Lung microvascular endothelial cell (primary cell): Measurements from ENCODE around the gene UBA6. TPM values are rescaled to one million over a fixed set of nuclear protein-coding genes. Genes with fewer than 3 reads are reported as not detected.
"Not testable (repeated sequence)": the region's sequence is repeated elsewhere in the genome, so short reads cannot be mapped to it uniquely, and the experiment has no call there.

ENCODE experiments used
- DNase-seq, 2 donors: peaks; one replicate each; pipeline versions ENCODE4 v3.0.0 to v3.0.0-alpha.2; 2010; ENCODE audit warnings: low read depth in 2 of 2
- total RNA-seq: library from RNA; depleted of rRNA; stranded (reverse); fragments of >200 nt; gene quantifications from 2 replicates; pipeline ENCODE4 v1.2.1, GENCODE V29; 2014

Gene UBA6
- total RNA-seq, 1 donor from 2014 or later: 67.5 TPM

DNA sequence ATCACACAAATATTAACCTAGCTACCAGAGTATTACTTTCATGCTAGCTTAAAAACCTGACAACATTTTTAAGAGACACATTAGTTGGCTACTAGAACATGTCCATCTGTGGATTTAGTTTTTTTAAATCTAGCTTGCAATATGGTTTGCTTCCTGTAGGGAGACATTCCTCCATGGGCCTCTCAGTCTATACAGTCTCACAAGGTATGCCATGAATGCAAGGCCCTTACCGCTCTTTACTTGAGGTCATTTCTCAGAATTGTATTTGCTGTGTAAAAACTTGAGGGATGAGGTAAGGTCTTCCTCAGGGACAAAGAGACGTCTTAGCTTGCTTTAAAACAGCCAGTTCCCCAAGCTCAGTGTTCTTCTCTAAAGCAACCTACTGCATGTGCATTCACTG, 26.9 kb downstream of the UBA6 start:
- no peak for DNase-seq

DNA sequence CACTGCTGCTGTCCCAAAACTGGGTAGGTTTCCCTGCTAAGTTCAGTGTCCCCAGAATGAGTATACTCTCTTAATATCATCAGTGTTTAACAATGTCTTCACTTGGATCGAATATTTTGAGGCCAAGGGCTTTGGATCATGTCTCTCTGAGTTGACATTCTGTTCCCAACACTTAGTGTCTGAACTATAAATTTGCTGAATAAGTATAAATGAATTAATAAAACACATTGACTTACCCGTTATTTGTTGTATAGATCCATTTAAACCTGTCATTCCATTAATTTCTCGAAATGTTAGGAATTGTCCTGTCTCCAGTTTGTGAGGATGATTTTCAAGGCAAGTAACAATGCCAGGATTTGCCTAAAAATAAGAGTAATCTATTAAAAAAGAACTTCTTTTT, 32.6 kb downstream of the UBA6 start:
- no peak for DNase-seq

DNA sequence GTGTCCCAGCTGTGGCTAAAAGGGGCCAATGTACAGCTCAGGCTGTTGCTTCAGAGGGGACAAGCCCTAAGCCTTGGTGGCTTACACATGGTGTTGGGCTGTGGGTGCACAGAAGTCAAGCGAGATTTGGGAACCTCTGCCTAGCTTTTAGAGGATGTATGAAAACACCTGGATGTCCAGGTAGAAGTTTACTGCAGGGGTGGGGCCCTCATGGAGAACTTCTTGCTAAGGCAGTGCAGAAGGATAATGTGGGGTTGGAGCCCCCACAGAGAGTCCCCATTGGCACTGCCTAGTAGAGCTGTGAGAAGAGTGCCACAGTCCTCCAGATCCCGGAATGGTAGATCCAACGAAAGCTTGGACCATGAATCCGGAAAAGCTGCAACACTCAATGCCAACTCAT, 40.5 kb downstream of the UBA6 start:
- DNase-seq: no peak

GRCh38 chr4:67659065-67659464, 41.9 kb downstream of the UBA6 start:
- DNase-seq: no peak

DNA sequence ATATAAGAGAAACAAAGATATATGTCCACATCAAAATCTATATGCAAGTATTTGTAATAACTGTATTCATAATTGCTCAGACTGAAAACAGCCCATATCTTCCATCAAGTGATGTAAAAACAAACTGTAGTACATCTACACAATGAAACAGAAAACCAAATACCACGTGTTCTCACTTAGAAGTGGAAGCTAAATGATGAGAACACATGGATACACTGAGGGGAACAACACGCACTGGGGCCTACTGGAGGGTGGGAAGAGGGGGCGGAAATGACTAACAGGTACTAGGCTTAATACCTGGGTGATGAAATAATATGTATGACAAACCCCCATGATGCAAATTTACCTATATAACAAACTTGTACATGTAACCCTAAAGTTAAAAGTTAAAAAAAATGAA, 42.7 kb downstream of the UBA6 start:
- no peak for DNase-seq

DNA sequence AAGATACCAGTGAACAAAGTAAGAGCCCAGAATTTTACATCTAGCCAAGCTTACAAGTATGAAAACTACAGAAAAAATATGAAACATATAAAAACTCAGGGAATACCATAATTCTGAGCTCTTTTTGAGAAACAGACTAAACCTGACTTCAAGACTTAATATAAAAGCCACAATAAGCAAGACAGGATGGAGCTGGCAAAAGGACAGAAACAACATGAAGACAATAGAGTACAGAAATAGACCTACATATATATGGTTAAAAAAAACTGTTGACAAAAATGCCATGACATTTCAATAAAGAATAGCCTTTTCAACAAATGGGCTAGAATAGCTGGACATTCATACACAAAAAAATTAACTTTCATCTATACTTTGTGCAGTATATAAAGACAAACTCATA, 49.4 kb downstream of the UBA6 start:
- DNase-seq: peak; percentile 49 to 59

GRCh38 chr4:67638136-67638535, 62.8 kb downstream of the UBA6 start:
- no peak for DNase-seq

DNA sequence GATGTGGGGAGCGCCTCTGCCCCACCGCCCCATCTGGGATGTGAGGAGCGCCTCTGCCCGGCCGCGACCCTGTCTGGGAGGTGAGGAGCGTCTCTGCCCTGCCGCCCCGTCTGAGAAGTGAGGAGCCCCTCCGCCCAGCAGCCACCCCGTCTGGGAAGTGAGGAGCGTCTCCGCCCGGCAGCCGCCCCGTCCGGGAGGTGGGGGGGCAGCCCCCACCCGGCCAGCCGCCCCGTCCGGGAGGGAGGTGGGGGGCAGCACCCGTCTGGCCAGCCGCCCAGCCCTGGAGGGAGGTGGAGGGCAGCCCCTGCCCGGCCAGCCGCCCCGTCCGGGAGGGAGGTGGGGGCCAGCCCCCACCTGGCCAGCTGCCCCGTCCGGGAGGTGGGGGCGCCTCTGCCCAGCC, 64.0 kb downstream of the UBA6 start:
- DNase-seq: not testable (repeated sequence)

GRCh38 chr4:67635331-67635730, 65.6 kb downstream of the UBA6 start:
- no peak for DNase-seq

DNA sequence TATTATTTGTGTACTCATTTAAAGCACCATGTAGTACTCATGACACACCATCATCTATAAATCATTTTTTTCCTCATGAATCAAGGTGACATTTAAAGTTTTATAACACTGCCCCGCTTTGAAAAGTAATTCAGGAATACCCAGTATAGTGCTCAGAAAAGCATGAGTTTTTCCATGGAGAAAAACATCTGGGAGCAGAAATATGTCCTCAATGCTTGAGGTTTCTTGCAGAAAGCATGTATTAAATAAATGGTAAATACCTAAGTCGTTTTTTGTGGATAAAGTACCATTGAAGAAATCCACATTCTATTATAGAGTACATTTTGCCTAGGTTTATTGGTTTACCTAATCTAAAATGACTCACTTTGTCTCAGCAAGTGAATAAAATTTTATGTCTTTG, 66.2 kb downstream of the UBA6 start:
- no peak for DNase-seq

- DNase-seq: no peak
Measured at GRCh38 chr4:67632492-67632891, 68.5 kb downstream of the UBA6 start.

DNA sequence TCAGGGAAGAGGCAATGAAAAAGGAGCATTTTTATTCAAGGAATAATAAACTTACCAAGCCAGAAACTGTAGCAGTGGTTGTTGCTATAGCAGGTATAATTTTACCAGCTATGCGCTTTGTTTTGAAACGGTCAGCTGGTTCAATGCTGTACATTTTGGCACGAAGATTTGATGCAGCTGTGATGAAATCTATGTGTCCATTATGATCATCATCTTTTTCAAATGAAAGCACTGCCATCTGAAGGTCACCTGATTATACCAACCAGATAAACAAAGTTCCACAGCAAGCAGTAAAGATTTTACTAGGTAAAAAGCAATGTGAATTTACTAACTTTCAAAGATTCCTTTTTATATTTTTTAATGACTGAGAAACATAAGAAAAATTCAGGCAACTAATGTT, 76.0 kb downstream of the UBA6 start:
- no peak for DNase-seq

DNA sequence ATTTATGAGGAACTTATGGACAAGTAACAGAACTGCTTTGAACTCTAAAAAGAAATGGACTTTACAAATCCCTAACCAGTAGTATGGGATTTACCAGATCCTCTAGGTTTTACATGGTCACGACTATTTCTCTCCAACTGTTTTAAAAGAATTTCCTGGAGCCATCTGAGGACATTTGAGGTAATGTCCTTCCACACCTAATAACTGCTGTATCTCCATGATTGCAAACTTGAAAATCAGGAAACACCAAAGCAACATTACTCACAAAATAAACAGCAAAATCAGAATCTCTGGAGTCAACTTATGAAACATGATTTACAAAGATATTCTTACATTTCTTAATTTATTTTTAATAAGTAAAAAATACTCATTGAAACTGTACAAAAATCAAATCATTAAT, 84.5 kb downstream of the UBA6 start:
- DNase-seq: no peak

DNA sequence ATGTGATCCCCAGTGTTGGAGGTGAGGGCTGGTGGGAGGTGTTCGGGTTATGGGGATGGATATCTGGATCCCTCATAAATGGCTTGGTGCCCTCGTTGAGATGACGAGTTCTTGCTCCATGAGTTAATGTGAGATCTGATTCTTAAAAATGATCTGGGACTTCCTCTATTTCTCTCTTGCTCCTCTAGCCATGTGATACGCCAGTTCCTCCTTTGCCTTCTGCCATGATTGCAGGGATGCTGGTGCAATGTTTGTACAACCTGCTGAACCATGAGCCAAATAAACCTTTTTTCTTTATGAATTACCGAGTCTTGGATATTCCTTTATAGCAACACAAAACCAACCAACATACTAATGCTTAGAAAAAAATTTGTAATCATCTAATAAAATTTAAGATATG, 85.8 kb downstream of the UBA6 start:
- no peak for DNase-seq

DNA sequence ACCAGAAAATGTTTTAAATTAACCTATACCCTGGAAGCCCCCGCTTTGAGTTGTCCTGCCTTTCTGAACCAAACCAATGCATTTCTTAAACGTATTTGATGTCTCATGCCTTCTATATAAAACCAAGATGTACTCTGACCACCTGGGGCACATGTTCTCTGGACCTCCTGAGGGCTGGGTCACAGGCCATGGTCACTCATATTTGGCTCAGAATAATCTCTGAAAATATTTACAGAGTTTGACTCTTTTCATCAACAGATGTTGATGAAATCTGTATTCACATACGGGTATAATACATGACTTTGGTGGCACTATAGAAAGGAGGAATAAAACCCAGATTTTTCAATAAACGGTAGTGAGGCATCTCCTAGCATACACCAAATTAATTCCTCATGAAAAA, 86.8 kb downstream of the UBA6 start:
- no peak for DNase-seq

DNA sequence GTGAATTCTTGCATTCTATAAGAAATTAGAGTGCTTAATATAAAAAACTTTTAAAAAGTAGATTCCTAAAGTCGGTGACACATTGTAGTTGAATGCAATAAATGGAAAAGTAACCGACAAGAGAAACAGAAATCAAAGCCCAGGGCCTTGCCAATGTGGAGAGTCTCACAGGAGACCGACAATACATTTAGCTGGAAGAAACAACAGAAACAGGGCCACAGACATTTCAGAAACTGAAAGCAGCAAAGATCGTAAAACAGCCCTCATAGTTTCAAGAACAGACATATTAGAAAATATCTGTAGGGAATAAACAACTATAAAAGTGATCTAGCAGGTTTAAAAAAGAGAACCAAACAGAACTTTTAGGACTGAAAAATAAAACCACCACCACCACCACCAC, 92.9 kb downstream of the UBA6 start:
- DNase-seq: no peak

DNA sequence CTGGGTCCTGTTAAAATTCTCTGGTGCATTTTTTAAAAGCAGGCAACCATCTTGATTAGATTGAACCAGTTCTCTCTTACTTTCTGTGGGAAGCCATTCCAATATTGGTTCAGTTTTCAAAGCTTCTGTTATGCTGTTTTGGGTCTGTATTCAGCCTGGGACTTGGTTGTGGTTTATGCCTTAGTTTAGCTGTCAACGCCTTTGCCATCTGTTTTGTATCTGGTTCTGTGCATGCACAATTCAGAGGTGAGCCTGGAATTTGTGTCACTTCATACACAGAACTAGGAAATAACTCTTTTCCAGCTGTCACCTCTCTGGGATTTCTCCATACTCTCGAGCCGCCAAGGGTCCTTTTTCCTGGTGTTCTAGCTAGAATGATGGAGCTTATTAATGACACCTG, 96.2 kb downstream of the UBA6 start:
- no peak for DNase-seq

- DNase-seq: no peak
Measured at GRCh38 chr4:67604029-67604381, 97.0 kb downstream of the UBA6 start.

GRCh38 chr4:67603310-67604028, 97.5 kb downstream of the UBA6 start:
- DNase-seq: no peak

- DNase-seq: no peak
Measured at GRCh38 chr4:67593741-67594175, 107.2 kb downstream of the UBA6 start.

DNA sequence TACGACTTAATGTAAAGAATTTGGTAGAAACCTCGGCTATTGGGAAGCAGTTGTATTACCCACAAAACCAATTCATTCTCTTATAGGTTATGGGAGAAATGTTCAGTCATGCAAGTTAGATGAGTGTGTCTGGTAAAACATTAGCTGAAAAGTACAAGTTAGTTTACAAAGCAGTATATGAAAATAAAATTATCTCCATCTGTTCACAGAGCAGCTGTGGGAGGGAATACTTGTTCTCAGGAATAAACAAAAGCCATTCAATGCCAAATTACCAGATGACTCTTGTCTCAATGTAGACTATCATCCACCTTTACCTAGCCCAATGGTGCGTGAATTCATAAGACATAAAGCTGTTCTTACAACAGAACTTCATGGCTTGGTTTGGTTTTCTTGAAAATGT, 113.8 kb downstream of the UBA6 start:
- no peak for DNase-seq

GRCh38 chr4:67584496-67584895, 116.5 kb downstream of the UBA6 start:
- DNase-seq: no peak

DNA sequence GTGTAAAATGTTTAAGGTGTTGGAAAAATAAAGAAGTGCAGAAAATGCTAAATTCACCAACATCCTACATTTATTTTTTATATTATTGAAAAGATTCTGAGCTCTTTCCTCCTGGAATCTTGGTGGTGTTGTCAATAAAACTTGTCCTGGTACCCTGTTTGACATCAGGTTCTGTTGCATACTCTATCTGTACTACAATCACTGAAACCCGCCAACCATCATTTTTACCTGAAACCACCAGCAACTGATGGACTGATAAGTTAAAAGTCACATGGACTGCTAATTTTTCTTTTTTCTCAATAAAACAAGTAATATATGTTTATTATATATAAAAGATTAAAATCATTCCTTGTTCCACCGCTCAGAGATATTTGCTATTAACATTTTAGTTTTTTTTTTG, 119.0 kb downstream of the UBA6 start:
- DNase-seq: no peak

- DNase-seq: no peak
Measured at GRCh38 chr4:67581208-67581857, 119.6 kb downstream of the UBA6 start.
